ENCODE results near the gene TTLL11. TPM values are rescaled to one million over a fixed set of nuclear protein-coding genes. Genes with fewer than 3 reads are reported as not detected.

TTLL11 gene
- total RNA-seq, 6 donors from 2014 or later, result 6.8 to 18.9 (median 12.9) TPM

DNA sequence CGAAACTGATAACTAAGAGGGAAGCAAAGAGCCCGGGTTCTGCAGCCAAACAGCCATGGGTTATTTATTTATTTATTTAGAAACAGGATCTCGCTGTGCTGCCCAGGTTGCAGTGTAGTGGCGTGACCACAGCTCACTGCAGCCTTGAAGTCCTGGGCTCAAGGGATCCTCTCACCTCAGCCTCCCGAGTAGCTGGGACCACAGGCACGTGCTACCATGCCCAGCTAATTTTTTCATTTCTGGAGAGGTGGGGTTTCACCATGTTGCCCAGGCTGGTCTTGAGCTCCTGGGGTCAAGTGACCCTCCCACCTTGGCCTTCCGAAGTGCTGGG, 42.4 kb upstream of the TTLL11 start:
- TF ChIP-seq EP300 (IDR thresholded peaks at IDR 0.05) (no peak), POLR2AphosphoS5 (IDR thresholded peaks at IDR 0.05) (no peak), POLR2A (IDR thresholded peaks at IDR 0.05) (no peak)
- TF ChIP-seq, protein P1, sequence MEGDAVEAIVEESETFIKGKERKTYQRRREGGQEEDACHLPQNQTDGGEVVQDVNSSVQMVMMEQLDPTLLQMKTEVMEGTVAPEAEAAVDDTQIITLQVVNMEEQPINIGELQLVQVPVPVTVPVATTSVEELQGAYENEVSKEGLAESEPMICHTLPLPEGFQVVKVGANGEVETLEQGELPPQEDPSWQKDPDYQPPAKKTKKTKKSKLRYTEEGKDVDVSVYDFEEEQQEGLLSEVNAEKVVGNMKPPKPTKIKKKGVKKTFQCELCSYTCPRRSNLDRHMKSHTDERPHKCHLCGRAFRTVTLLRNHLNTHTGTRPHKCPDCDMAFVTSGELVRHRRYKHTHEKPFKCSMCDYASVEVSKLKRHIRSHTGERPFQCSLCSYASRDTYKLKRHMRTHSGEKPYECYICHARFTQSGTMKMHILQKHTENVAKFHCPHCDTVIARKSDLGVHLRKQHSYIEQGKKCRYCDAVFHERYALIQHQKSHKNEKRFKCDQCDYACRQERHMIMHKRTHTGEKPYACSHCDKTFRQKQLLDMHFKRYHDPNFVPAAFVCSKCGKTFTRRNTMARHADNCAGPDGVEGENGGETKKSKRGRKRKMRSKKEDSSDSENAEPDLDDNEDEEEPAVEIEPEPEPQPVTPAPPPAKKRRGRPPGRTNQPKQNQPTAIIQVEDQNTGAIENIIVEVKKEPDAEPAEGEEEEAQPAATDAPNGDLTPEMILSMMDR (IDR thresholded peaks at IDR 0.05), result no peak
- no peaks in the 10 kb centered on the region for H3K9me3 ChIP-seq
- H3K27ac ChIP-seq, result no peak overlapping the region
- WGBS, 2 donors, result 94 to 95% methylated on average over 7 of the region's 7 CpGs
- H3K36me3 ChIP-seq, result no peaks in the 10 kb centered on the region
- no peaks in the 10 kb centered on the region for H3K27me3 ChIP-seq
- DNase-seq (no peak), ATAC-seq (ENCODE audit: low FRiP score in 2 of 2) (no peak)
- no peak overlapping the region for H3K4me3 ChIP-seq
- peaks cover 12 to 14% (median 13%) of the 10 kb centered on the region in 4 donors for H3K4me1 ChIP-seq

GRCh38 chr9:122134822-122135528, 41.9 kb upstream of the TTLL11 start:
- DNase-seq, result no peak
- Histone ChIP-seq H3K36me3 (no peaks in the 10 kb centered on the region), H3K9me3 (no peaks in the 10 kb centered on the region), H3K4me1 (peaks cover 12 to 14% (median 13%) of the 10 kb centered on the region in 4 donors), H3K4me3 (no peak overlapping the region), H3K27ac (no peak overlapping the region), H3K27me3 (no peaks in the 10 kb centered on the region)
- ATAC-seq (ENCODE audit: low FRiP score in 2 of 2), result no peak
- TF ChIP-seq POLR2AphosphoS5 (IDR thresholded peaks at IDR 0.05) (no peak), POLR2A (IDR thresholded peaks at IDR 0.05) (no peak), EP300 (IDR thresholded peaks at IDR 0.05) (no peak)
- TF ChIP-seq, protein P1 (IDR thresholded peaks at IDR 0.05), result no peak
- 59 to 60% methylated on average over 10 to 12 of the region's 12 CpGs for WGBS, 2 donors

DNA sequence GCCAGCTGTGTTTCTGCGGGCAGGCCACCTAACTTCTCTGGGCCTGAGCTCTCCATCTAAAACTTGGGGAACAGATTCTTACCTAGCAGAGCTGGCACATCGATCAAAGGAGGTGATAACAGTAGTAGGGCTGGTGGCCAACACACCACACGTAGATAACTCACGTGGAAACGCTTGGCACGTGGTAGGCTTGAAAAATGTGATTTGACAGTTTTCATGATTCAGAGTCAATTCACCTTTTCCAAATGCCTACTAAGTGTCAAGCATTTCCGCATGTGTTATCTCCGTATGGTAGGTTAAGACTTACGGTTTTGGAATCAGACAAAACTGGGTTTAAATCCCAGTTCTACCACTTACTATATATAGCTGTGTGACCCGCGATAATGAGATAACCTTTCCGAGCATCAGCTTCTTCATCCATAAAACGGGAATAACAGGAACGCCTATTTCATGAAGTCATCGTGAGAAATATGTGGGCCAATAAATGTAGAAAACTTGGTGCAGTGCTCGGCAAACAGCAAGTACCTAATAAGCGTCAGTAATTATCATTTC, 41.0 kb upstream of the TTLL11 start:
- Histone ChIP-seq H3K9me3 (no peaks in the 10 kb centered on the region), H3K4me3 (no peak overlapping the region), H3K27ac (no peak overlapping the region), H3K27me3 (no peaks in the 10 kb centered on the region), H3K36me3 (no peaks in the 10 kb centered on the region), H3K4me1 (peaks cover 12 to 18% (median 13%) of the 10 kb centered on the region in 4 donors)
- no peak for DNase-seq
- WGBS, 2 donors, result 76 to 83% methylated on average over 12 to 17 of the region's 17 CpGs
- ATAC-seq (ENCODE audit: low FRiP score in 2 of 2), result no peak
- TF ChIP-seq, protein P1 (IDR thresholded peaks at IDR 0.05), result no peak
- TF ChIP-seq POLR2AphosphoS5 (IDR thresholded peaks at IDR 0.05) (no peak), EP300 (IDR thresholded peaks at IDR 0.05) (no peak), POLR2A (IDR thresholded peaks at IDR 0.05) (no peak)

DNA sequence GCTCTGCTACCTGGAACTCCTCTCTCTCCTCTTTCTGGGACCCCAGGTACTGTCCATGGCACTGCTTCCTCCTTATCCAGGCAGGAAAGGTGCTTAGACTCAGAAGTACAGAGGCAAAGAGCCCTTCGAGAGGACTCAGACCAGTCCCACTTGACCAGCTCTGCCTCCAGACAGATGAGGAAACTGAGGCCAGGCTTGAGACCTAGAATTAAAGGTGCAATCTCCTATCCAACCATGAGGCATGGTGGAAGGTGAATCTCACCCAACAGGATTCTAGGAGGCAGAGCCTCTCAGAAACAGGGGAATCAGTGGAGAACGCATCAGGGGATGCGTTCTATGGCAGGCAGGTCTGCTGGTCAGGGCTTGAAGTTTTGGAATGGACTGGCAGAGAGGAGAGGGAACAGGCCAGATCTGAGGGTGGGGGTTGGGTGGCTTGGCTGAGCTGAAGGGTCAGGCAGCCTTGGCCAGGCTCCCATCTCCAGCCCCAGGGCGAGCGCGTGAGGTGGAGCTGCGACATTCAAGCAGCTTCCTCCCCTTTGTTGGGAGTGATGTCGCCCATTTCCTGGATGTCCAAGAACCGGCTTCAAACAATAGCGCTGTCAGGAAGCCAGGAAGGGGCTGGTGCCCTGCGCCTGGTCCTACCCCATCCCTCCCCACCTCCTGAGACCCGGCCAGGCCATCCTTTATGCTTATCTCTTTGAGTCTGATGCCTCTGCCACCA, 40.3 kb upstream of the TTLL11 start:
- 60 to 71% methylated on average over 7 to 8 of the region's 12 CpGs for WGBS, 2 donors
- Histone ChIP-seq H3K27me3 (no peaks in the 10 kb centered on the region), H3K4me1 (peaks cover 12 to 23% (median 17%) of the 10 kb centered on the region in 4 donors), H3K4me3 (no peak overlapping the region), H3K27ac (no peak overlapping the region), H3K9me3 (no peaks in the 10 kb centered on the region), H3K36me3 (no peaks in the 10 kb centered on the region)
- DNase-seq, result peak; percentile 42 to 59
- peak in 1 of 4 donors; percentile 49 for TF ChIP-seq EP300 (IDR thresholded peaks at IDR 0.05)
- no peak for TF ChIP-seq POLR2A (IDR thresholded peaks at IDR 0.05)
- TF ChIP-seq POLR2AphosphoS5 (IDR thresholded peaks at IDR 0.05), result peak; percentile 46 to 73
- TF ChIP-seq, protein P1 (IDR thresholded peaks at IDR 0.05), result no peak
- no peak for ATAC-seq (ENCODE audit: low FRiP score in 2 of 2)

Measured in upper lobe of left lung (tissue), 6 donors.